ENCODE data around the gene C3orf20.

Gene C3orf20

GRCh38 chr3:14700891-14701290, 25.9 kb downstream of the C3orf20 start:
- Mint-ChIP-seq H3K4me3 (no peak overlapping the region), H3K9me3 (no peaks in the 10 kb centered on the region), H3K36me3 (ENCODE audit: low read depth) (no peaks in the 10 kb centered on the region), H3K4me1 (ENCODE audit: low read depth) (no peaks in the 10 kb centered on the region), H3K27me3 (peaks cover 12% of the 10 kb centered on the region), H3K27ac (no peak overlapping the region)
- DNase-seq, result no peak

GRCh38 chr3:14701676-14702075, 26.7 kb downstream of the C3orf20 start:
- no peaks in the 10 kb centered on the region for H3K4me1 Mint-ChIP-seq (ENCODE audit: low read depth)
- H3K4me3 Mint-ChIP-seq, result no peak overlapping the region
- no peak for DNase-seq
- H3K27me3 Mint-ChIP-seq, result peaks cover 12% of the 10 kb centered on the region
- no peaks in the 10 kb centered on the region for H3K9me3 Mint-ChIP-seq
- no peaks in the 10 kb centered on the region for H3K36me3 Mint-ChIP-seq (ENCODE audit: low read depth)
- no peak overlapping the region for H3K27ac Mint-ChIP-seq

DNA sequence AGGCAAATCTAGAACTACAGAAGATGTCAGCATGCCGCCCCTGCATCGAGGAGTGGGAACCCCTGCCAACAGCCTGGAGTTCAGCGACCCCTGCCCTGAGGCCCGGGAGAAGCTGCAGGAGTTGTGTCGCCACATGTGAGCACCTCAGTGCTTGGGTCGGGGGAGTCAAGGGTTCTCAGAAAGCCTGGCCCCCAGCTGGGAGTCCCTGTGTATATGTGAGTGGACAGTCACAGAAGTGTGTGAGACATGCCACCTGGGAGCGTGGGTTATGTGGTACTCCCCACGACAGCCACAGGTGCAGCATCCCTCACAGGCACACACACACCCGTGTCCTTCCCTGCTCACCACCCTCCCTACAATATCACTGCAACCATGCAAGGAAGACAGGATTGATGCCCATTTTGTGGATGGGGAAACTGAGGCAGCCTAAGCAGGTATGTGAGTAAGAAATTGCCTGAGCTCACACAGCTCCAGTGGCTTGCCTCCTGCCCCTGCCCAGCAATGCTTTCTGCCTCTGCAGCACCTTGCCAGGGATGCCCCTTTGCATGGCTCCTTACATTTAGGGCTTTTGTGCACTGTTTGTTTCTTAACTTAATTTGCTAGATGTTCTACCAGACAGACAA, 28.3 kb downstream of the C3orf20 start:
- Mint-ChIP-seq H3K27me3 (peaks cover 7% of the 10 kb centered on the region), H3K36me3 (ENCODE audit: low read depth) (no peaks in the 10 kb centered on the region), H3K4me3 (no peak overlapping the region), H3K4me1 (ENCODE audit: low read depth) (no peaks in the 10 kb centered on the region), H3K9me3 (no peaks in the 10 kb centered on the region), H3K27ac (no peak overlapping the region)
- no peak for DNase-seq

DNA sequence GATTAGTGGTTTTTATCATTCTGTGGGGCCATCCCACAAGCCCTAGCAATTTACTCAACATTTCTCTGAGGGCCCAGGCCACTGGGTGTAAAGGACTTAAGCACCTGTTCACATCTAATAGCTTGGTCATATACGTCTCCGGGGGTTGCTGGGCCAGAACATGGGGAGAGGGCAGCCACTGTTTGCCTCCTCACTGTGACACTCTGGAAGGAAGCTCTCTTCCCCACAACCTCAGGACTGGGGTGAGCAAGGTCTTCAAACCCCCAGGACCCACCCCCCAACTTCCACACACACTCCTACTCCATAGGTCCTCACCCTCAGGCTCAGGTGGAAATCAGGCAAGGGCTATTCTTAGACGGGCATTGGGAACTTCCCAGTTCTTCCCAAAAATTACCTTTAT, 28.9 kb downstream of the C3orf20 start:
- Mint-ChIP-seq H3K4me3 (no peak overlapping the region), H3K27me3 (peaks cover 4% of the 10 kb centered on the region), H3K9me3 (no peaks in the 10 kb centered on the region)

GRCh38 chr3:14706096-14706495, 31.2 kb downstream of the C3orf20 start:
- Mint-ChIP-seq H3K4me1 (ENCODE audit: low read depth) (no peaks in the 10 kb centered on the region), H3K36me3 (ENCODE audit: low read depth) (no peaks in the 10 kb centered on the region), H3K9me3 (peaks cover 2% of the 10 kb centered on the region), H3K27me3 (no peaks in the 10 kb centered on the region), H3K4me3 (no peak overlapping the region), H3K27ac (no peak overlapping the region)
- DNase-seq, result no peak

More for the DNA sequence above, 28.9 kb downstream of the C3orf20 start:
- H3K4me1 Mint-ChIP-seq (ENCODE audit: low read depth), result no peaks in the 10 kb centered on the region
- DNase-seq, result no peak
- H3K27ac Mint-ChIP-seq, result no peak overlapping the region
- H3K36me3 Mint-ChIP-seq (ENCODE audit: low read depth), result no peaks in the 10 kb centered on the region

GRCh38 chr3:14716591-14716990, 41.6 kb downstream of the C3orf20 start:
- Mint-ChIP-seq H3K27ac (no peak overlapping the region), H3K4me1 (ENCODE audit: low read depth) (no peaks in the 10 kb centered on the region), H3K9me3 (peaks cover 12% of the 10 kb centered on the region), H3K36me3 (ENCODE audit: low read depth) (no peaks in the 10 kb centered on the region), H3K4me3 (no peak overlapping the region), H3K27me3 (peaks cover 15% of the 10 kb centered on the region)
- DNase-seq, result no peak

GRCh38 chr3:14717307-14717706, 42.4 kb downstream of the C3orf20 start:
- Mint-ChIP-seq H3K9me3 (peaks cover 12% of the 10 kb centered on the region), H3K27me3 (peaks cover 15% of the 10 kb centered on the region), H3K4me1 (ENCODE audit: low read depth) (no peaks in the 10 kb centered on the region), H3K36me3 (ENCODE audit: low read depth) (no peaks in the 10 kb centered on the region), H3K27ac (no peak overlapping the region), H3K4me3 (no peak overlapping the region)
- DNase-seq, result no peak

DNA sequence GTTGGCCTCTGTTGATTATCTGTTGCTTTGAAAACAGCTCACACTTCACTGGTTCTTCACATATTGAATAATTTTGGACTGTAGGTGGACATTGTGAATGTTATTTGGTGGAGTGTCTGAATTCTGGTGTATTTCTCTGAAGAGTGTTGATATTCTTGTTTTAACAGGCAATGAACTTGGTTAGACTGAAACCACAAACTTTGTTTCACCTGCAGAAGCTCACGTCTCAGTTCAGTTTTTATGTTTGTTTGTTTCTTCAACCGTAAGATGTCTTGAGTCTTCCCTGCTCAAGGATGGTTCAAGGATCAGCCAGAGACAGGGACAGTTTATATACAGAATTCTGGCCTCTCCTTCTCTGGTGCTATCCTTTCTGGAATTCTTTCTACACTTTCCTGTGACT, 43.6 kb downstream of the C3orf20 start:
- no peaks in the 10 kb centered on the region for H3K4me1 Mint-ChIP-seq (ENCODE audit: low read depth)
- H3K4me3 Mint-ChIP-seq, result no peak overlapping the region
- H3K36me3 Mint-ChIP-seq (ENCODE audit: low read depth), result no peaks in the 10 kb centered on the region
- DNase-seq, result no peak
- peaks cover 15% of the 10 kb centered on the region for H3K27me3 Mint-ChIP-seq
- H3K27ac Mint-ChIP-seq, result no peak overlapping the region
- peaks cover 1% of the 10 kb centered on the region for H3K9me3 Mint-ChIP-seq

GRCh38 chr3:14719006-14719405, 44.1 kb downstream of the C3orf20 start:
- no peaks in the 10 kb centered on the region for H3K9me3 Mint-ChIP-seq
- peaks cover 15% of the 10 kb centered on the region for H3K27me3 Mint-ChIP-seq
- no peaks in the 10 kb centered on the region for H3K4me1 Mint-ChIP-seq (ENCODE audit: low read depth)
- H3K36me3 Mint-ChIP-seq (ENCODE audit: low read depth), result no peaks in the 10 kb centered on the region
- no peak overlapping the region for H3K27ac Mint-ChIP-seq
- H3K4me3 Mint-ChIP-seq, result no peak overlapping the region
- DNase-seq, result no peak

DNA sequence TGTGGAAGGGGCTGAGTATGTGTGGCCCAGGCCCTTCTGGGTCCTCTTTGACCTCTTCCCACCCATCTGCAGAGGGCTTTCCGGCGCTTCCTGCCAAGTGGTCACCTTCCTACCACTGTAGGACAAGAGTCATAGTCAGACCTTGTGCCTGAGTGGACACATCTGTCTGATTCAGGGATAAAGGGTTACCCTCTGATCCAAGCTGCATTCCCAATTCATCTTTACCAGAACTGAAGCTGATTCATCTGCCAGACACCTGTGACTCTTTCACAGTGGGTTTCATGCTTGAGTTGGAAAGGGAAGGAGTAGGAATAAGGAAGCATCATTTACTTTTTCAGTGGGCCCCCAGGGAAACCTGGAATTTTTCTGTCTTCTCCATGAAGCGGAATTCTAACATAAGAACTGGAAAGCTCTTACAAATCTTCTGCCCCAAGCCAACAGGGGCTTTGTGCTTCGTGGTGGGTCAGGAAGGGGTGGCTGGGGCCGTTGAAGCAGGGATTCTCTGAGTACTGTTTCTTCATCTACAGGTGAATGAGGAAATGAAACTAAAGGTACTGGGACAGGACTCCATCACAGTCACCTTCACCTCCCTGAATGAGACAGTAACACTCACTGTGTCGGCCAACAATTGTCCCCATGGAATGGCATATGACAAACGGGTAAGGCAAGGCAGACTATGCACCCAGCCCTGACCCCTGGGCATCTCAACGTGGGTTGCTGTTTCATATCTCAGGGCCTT, 46.4 kb downstream of the C3orf20 start:
- Mint-ChIP-seq H3K9me3 (no peaks in the 10 kb centered on the region), H3K4me1 (ENCODE audit: low read depth) (no peaks in the 10 kb centered on the region), H3K27ac (no peak overlapping the region), H3K36me3 (ENCODE audit: low read depth) (no peaks in the 10 kb centered on the region), H3K27me3 (peaks cover 12% of the 10 kb centered on the region), H3K4me3 (no peak overlapping the region)
- DNase-seq, result no peak

- no peak for DNase-seq
- no peak overlapping the region for H3K27ac Mint-ChIP-seq
- no peaks in the 10 kb centered on the region for H3K4me1 Mint-ChIP-seq (ENCODE audit: low read depth)
- H3K4me3 Mint-ChIP-seq, result no peak overlapping the region
- H3K36me3 Mint-ChIP-seq (ENCODE audit: low read depth), result no peaks in the 10 kb centered on the region
- H3K9me3 Mint-ChIP-seq, result no peaks in the 10 kb centered on the region
- peaks cover 4% of the 10 kb centered on the region for H3K27me3 Mint-ChIP-seq
Measured at GRCh38 chr3:14725013-14725412, 50.1 kb downstream of the C3orf20 start.

GRCh38 chr3:14725564-14726440, 50.9 kb downstream of the C3orf20 start:
- Mint-ChIP-seq H3K9me3 (no peaks in the 10 kb centered on the region), H3K27me3 (no peaks in the 10 kb centered on the region), H3K4me1 (ENCODE audit: low read depth) (no peaks in the 10 kb centered on the region), H3K27ac (no peak overlapping the region), H3K36me3 (ENCODE audit: low read depth) (no peaks in the 10 kb centered on the region), H3K4me3 (no peak overlapping the region)
- DNase-seq, result no peak

DNA sequence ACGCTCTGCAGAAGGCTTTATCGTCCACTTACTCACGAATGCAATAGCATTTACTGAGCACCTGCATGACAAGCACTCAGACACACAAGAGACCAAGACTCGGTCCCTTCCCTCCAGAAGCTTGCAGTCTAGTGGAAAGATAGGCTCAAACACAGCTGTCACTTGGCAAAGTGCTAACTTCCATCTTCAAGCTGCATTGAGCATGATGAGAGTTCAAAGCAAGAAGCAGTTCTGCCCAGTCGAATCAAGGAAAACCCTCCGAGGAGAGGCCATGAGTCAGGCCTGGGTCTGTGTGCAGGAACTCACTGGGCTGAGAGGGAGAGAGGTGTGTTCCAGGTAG, 51.5 kb downstream of the C3orf20 start:
- no peaks in the 10 kb centered on the region for H3K36me3 Mint-ChIP-seq (ENCODE audit: low read depth)
- no peak overlapping the region for H3K4me3 Mint-ChIP-seq
- H3K27ac Mint-ChIP-seq, result no peak overlapping the region
- no peaks in the 10 kb centered on the region for H3K9me3 Mint-ChIP-seq
- H3K27me3 Mint-ChIP-seq, result no peaks in the 10 kb centered on the region
- DNase-seq, result no peak
- no peaks in the 10 kb centered on the region for H3K4me1 Mint-ChIP-seq (ENCODE audit: low read depth)

DNA sequence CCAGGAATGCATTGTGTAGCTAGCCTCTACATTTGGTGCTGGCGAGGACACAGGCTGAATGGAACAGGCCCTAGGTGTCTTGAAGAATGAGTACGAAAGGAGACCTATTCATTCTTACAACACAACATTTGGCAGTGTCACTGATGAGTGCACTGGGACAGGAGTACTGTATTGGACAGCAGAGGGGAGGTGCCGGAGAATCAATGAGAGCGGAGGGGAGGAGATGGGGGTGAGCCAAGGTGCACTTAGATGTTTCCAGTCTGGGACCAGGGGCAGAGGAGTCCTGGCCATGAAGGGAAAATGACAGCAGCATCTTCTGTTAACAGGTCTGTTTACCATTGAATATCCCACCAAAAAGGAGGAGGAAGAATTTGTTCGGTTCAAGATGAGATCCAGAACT, 53.2 kb downstream of the C3orf20 start:
- Mint-ChIP-seq H3K27me3 (no peaks in the 10 kb centered on the region), H3K9me3 (no peaks in the 10 kb centered on the region), H3K4me1 (ENCODE audit: low read depth) (no peaks in the 10 kb centered on the region), H3K27ac (no peak overlapping the region), H3K4me3 (no peak overlapping the region), H3K36me3 (ENCODE audit: low read depth) (no peaks in the 10 kb centered on the region)
- no peak for DNase-seq

All from activated T-cell treated with anti-CD3 and anti-CD28 coated beads, Interleukin-2, amount 50 U/mL, for 24 hours (primary cell).